Fibroblast of lung (primary cell): Measurements from ENCODE around the gene ATP6V0A1. TPM values are rescaled to one million over a fixed set of nuclear protein-coding genes. Genes with fewer than 3 reads are reported as not detected.
"Not testable (repeated sequence)": the region's sequence is repeated elsewhere in the genome, so short reads cannot be mapped to it uniquely, and the experiment has no call there.

Experiments
- DNase-seq, 2 donors: peaks; one replicate each; pipeline versions ENCODE4 v3.0.0 to v3.0.0-alpha.2; 2010; ENCODE audit warnings: low read depth in 2 of 2
- H2AFZ ChIP-seq: 2 replicates; pipeline ENCODE4 v1.5.1; 2012; ENCODE audit warnings: low read length, control low read depth, inconsistent platforms
- H3K27ac ChIP-seq: 2 replicates; pipeline ENCODE4 v1.5.1; 2011; ENCODE audit warnings: low read length, control low read depth; ENCODE audit not compliant: insufficient read depth
- H3K27me3 ChIP-seq: 2 replicates; pipeline ENCODE4 v1.5.1; 2011; ENCODE audit warnings: mild to moderate bottlenecking, low read length; ENCODE audit not compliant: control insufficient read depth, insufficient read depth
- H3K36me3 ChIP-seq: 2 replicates; pipeline ENCODE4 v1.5.1; 2011; ENCODE audit warnings: low read length; ENCODE audit not compliant: control insufficient read depth, insufficient read depth
- H3K4me1 ChIP-seq: 2 replicates; pipeline ENCODE4 v1.5.1; 2011; ENCODE audit warnings: low read length; ENCODE audit not compliant: control insufficient read depth, insufficient read depth; ENCODE audit errors: extremely low read depth
- H3K4me2 ChIP-seq: 2 replicates; pipeline ENCODE4 v1.5.1; 2011; ENCODE audit warnings: low read length, control low read depth; ENCODE audit not compliant: insufficient read depth; ENCODE audit errors: extremely low read depth
- H3K4me3 ChIP-seq, 4 experiments: fragments of 200-600 bp in 1 of 4; sonication (generic) in 1 of 4; replicated peaks in 1 of 4; 2 replicates each; pipeline ENCODE4 v1.5.1; 2011 to 2016; ENCODE audit warnings: low read length in 4 of 4, low read depth in 3 of 4, mild to moderate bottlenecking in 3 of 4, control low read depth in 2 of 4, inconsistent platforms in 1 of 4, mixed read lengths in 1 of 4; ENCODE audit not compliant: insufficient read depth in 1 of 4; ENCODE audit errors: control extremely low read depth in 1 of 4
- H3K79me2 ChIP-seq: 2 replicates; pipeline ENCODE4 v1.5.1; 2012; ENCODE audit warnings: mild to moderate bottlenecking, low read length, inconsistent platforms; ENCODE audit not compliant: control insufficient read depth, insufficient read depth
- H3K9ac ChIP-seq: 2 replicates; pipeline ENCODE4 v1.5.1; 2011; ENCODE audit warnings: mild to moderate bottlenecking, low read length, control low read depth; ENCODE audit not compliant: insufficient read depth
- H3K9me3 ChIP-seq: 2 replicates; pipeline ENCODE4 v1.5.1; 2012; ENCODE audit warnings: low read depth, low read length; ENCODE audit not compliant: control insufficient read depth, insufficient read depth
- H4K20me1 ChIP-seq: 2 replicates; pipeline ENCODE4 v1.5.1; 2011; ENCODE audit warnings: low read length; ENCODE audit not compliant: control insufficient read depth, insufficient read depth; ENCODE audit errors: extremely low read depth
- CTCF ChIP-seq, 2 donors: IDR thresholded peaks in 1 of 2; conservative IDR thresholded peaks in 1 of 2; 1 replicate in 1 of 2; 2 replicates in 1 of 2; pipeline ENCODE4 v1.5.1; 2011 to 2012; ENCODE audit warnings: low read length in 2 of 2, control low read depth in 1 of 2, inconsistent platforms in 1 of 2, low read depth in 1 of 2, mild to moderate bottlenecking in 1 of 2
- EZH2 ChIP-seq: IDR thresholded peaks from 2 replicates; pipeline ENCODE4 v1.5.1; 2012; ENCODE audit warnings: low read length, control low read depth, mild to moderate bottlenecking; ENCODE audit errors: missing control alignments
- polyA plus RNA-seq, 2 donors: library from polyadenylated mRNA; depleted of rRNA in 1 of 2; stranded (reverse) in 1 of 2; unstranded in 1 of 2; fragments of >200 nt; gene quantifications; 2 replicates each; pipeline ENCODE4 v1.2.1, GENCODE V29; 2011 to 2012; ENCODE audit warnings: missing spikeins in 1 of 2
- total RNA-seq: library from RNA; depleted of rRNA; stranded (reverse); fragments of >200 nt; gene quantifications from 2 replicates; pipeline ENCODE4 v1.2.1, GENCODE V29; 2014

ATP6V0A1 gene
- total and polyA plus RNA-seq, 2 donors (not counting 1 experiment from before 2014, with no cell fraction given) = 26.7 to 65.7 TPM

GRCh38 chr17:42547698-42548069 lies 89.0 kb downstream of the ATP6V0A1 start:
- H3K4me2 ChIP-seq = no peak overlapping the region
- H3K27ac ChIP-seq = no peak overlapping the region
- no peaks in the 10 kb centered on the region for H3K27me3 ChIP-seq
- H3K79me2 ChIP-seq = no peaks in the 10 kb centered on the region
- no peak overlapping the region for H2AFZ ChIP-seq
- H3K9me3 ChIP-seq = no peaks in the 10 kb centered on the region
- no peak for DNase-seq
- H3K9ac ChIP-seq = no peak overlapping the region
- H4K20me1 ChIP-seq = no peaks in the 10 kb centered on the region
- TF ChIP-seq CTCF (conservative IDR thresholded peaks at IDR 0.05 in 1 of 2, IDR thresholded peaks at IDR 0.05 in 1 of 2; ENCODE audit: low read depth in 1 of 2, low read length in 2 of 2) (no peak), EZH2 (no peak)
- H3K4me3 ChIP-seq = no peak overlapping the region
- H3K4me1 ChIP-seq = no peaks in the 10 kb centered on the region
- peaks cover 12% of the 10 kb centered on the region for H3K36me3 ChIP-seq

- no peaks in the 10 kb centered on the region for H3K4me1 ChIP-seq
- H3K9me3 ChIP-seq = no peaks in the 10 kb centered on the region
- no peaks in the 10 kb centered on the region for H4K20me1 ChIP-seq
- no peak overlapping the region for H3K4me2 ChIP-seq
- H3K9ac ChIP-seq = no peak overlapping the region
- H3K36me3 ChIP-seq = peaks cover 11% of the 10 kb centered on the region
- no peak overlapping the region for H2AFZ ChIP-seq
- DNase-seq = peak in 1 of 2 donors; percentile 54
- H3K79me2 ChIP-seq = no peaks in the 10 kb centered on the region
- no peak for TF ChIP-seq EZH2
- peak in 1 of 2 donors; percentile 16 for TF ChIP-seq CTCF (conservative IDR thresholded peaks at IDR 0.05 in 1 of 2, IDR thresholded peaks at IDR 0.05 in 1 of 2; ENCODE audit: low read depth in 1 of 2, low read length in 2 of 2)
- H3K4me3 ChIP-seq = no peak overlapping the region
- no peaks in the 10 kb centered on the region for H3K27me3 ChIP-seq
- H3K27ac ChIP-seq = no peak overlapping the region
Measured at GRCh38 chr17:42548070-42548837, 89.6 kb downstream of the ATP6V0A1 start.

GRCh38 chr17:42548993-42549755 lies 90.5 kb downstream of the ATP6V0A1 start:
- TF ChIP-seq EZH2 (no peak), CTCF (conservative IDR thresholded peaks at IDR 0.05 in 1 of 2, IDR thresholded peaks at IDR 0.05 in 1 of 2; ENCODE audit: low read depth in 1 of 2, low read length in 2 of 2) (no peak)
- DNase-seq = no peak
- Histone ChIP-seq H3K4me2 (no peak overlapping the region), H3K4me3 (no peak overlapping the region), H3K4me1 (no peaks in the 10 kb centered on the region), H3K27me3 (no peaks in the 10 kb centered on the region), H3K9me3 (no peaks in the 10 kb centered on the region), H3K79me2 (peaks cover 2% of the 10 kb centered on the region), H2AFZ (no peak overlapping the region), H3K9ac (no peak overlapping the region), H3K27ac (no peak overlapping the region), H3K36me3 (peaks cover 7% of the 10 kb centered on the region), H4K20me1 (no peaks in the 10 kb centered on the region)

GRCh38 chr17:42552736-42553135 lies 94.1 kb downstream of the ATP6V0A1 start, which contains the start of gene HSD17B1:
HSD17B1 (plus strand) TSS chr17:42552923; CDS start chr17:42552934, 11 bp downstream.
- not testable (repeated sequence) for H3K27ac ChIP-seq

More at GRCh38 chr17:42552736-42553135, 94.1 kb downstream of the ATP6V0A1 start, which contains the start of gene HSD17B1:
- Histone ChIP-seq H3K4me3 (peak within 1 kb of the TSS in 3 of 4 experiments; percentile 85 to 88 (median 87)), H3K4me2 (peak within 1 kb of the TSS; percentile 97), H3K9ac (peak within 1 kb of the TSS; percentile 78)
- not testable (repeated sequence) for H3K4me1 ChIP-seq, H3K27me3 ChIP-seq, H4K20me1 ChIP-seq, H2AFZ ChIP-seq, H3K9me3 ChIP-seq, H3K79me2 ChIP-seq, H3K36me3 ChIP-seq, DNase-seq
